H9 (cell line): ENCODE results near the gene PLEKHA8. TPM values are rescaled to one million over a fixed set of nuclear protein-coding genes. Genes with fewer than 3 reads are reported as not detected.
"Not testable (repeated sequence)": the region's sequence is repeated elsewhere in the genome, so short reads cannot be mapped to it uniquely, and the experiment has no call there.

Experiments used
- DNase-seq: peaks from one replicate; pipeline ENCODE4 v3.0.0-alpha.2; 2017
- H2AFZ ChIP-seq: one replicate; pipeline ENCODE4 v1.6.1; 2013; ENCODE audit warnings: mild to moderate bottlenecking, low read length, control low read depth, moderate library complexity
- H2AK5ac ChIP-seq: 2 replicates; pipeline ENCODE4 v1.6.1; 2013; ENCODE audit warnings: low read length, control low read depth, mixed read lengths; ENCODE audit not compliant: insufficient read length
- H2BK120ac ChIP-seq: one replicate; pipeline ENCODE4 v1.6.1; 2013; ENCODE audit warnings: low read depth, mild to moderate bottlenecking, low read length, control low read depth, inconsistent platforms; ENCODE audit not compliant: poor library complexity, severe bottlenecking
- H2BK12ac ChIP-seq: 2 replicates; pipeline ENCODE4 v1.6.1; 2013; ENCODE audit warnings: low read length, control low read depth, mixed read lengths, low read depth; ENCODE audit not compliant: insufficient read length
- H2BK15ac ChIP-seq: 2 replicates; pipeline ENCODE4 v1.6.1; 2013; ENCODE audit warnings: low read depth, low read length, control low read depth
- H2BK20ac ChIP-seq: one replicate; pipeline ENCODE4 v1.6.1; 2013; ENCODE audit warnings: low read depth, mild to moderate bottlenecking, low read length, control low read depth, inconsistent platforms; ENCODE audit not compliant: poor library complexity, severe bottlenecking
- H2BK5ac ChIP-seq: 2 replicates; pipeline ENCODE4 v1.6.1; 2013; ENCODE audit warnings: low read length, control low read depth, mixed read lengths; ENCODE audit not compliant: insufficient read length
- H3K14ac ChIP-seq: 2 replicates; pipeline ENCODE4 v1.6.1; 2013; ENCODE audit warnings: low read length, control low read depth; ENCODE audit not compliant: insufficient read depth
- H3K18ac ChIP-seq: 2 replicates; pipeline ENCODE4 v1.6.1; 2013; ENCODE audit warnings: low read depth, mild to moderate bottlenecking, mixed read lengths, low read length, control low read depth; ENCODE audit not compliant: insufficient read length
- H3K23ac ChIP-seq: 2 replicates; pipeline ENCODE4 v1.6.1; 2013; ENCODE audit warnings: low read length, control low read depth, mixed read lengths, low read depth; ENCODE audit not compliant: insufficient read length
- H3K23me2 ChIP-seq: 2 replicates; pipeline ENCODE4 v1.6.1; 2013; ENCODE audit warnings: low read depth, mild to moderate bottlenecking, mixed read lengths, low read length, control low read depth; ENCODE audit not compliant: insufficient read length, poor library complexity, severe bottlenecking
- H3K27ac ChIP-seq: 2 replicates; pipeline ENCODE4 v1.5.1; 2013; ENCODE audit warnings: low read length, control low read depth, mixed read lengths, low read depth; ENCODE audit not compliant: insufficient read length
- H3K27me3 ChIP-seq: 2 replicates; pipeline ENCODE4 v1.6.1; 2013; ENCODE audit warnings: low read length, control low read depth, inconsistent platforms; ENCODE audit not compliant: insufficient read depth
- H3K4ac ChIP-seq: 2 replicates; pipeline ENCODE4 v1.6.1; 2013; ENCODE audit warnings: low read depth, mild to moderate bottlenecking, control low read depth, inconsistent platforms, low read length, moderate library complexity
- H3K4me1 ChIP-seq: 2 replicates; pipeline ENCODE4 v1.6.1; 2013; ENCODE audit warnings: low read length, control low read depth, inconsistent platforms; ENCODE audit not compliant: insufficient read depth
- H3K4me2 ChIP-seq: 2 replicates; pipeline ENCODE4 v1.6.1; 2013; ENCODE audit warnings: low read length, control low read depth, mixed read lengths; ENCODE audit not compliant: insufficient read length, insufficient read depth
- H3K56ac ChIP-seq: 2 replicates; pipeline ENCODE4 v1.6.1; 2013; ENCODE audit warnings: low read depth, mild to moderate bottlenecking, mixed read lengths, low read length, control low read depth; ENCODE audit not compliant: insufficient read length
- H3K79me1 ChIP-seq: 2 replicates; pipeline ENCODE4 v1.6.1; 2013; ENCODE audit warnings: low read depth, mild to moderate bottlenecking, moderate library complexity, low read length, control low read depth, inconsistent platforms; ENCODE audit not compliant: insufficient read depth, poor library complexity, severe bottlenecking
- H3K79me2 ChIP-seq: 2 replicates; pipeline ENCODE4 v1.6.1; 2013; ENCODE audit warnings: low read length, control low read depth, inconsistent platforms; ENCODE audit not compliant: insufficient read depth
- H3K9ac ChIP-seq: 2 replicates; pipeline ENCODE4 v1.6.1; 2013; ENCODE audit warnings: low read length, control low read depth, mixed read lengths; ENCODE audit not compliant: insufficient read length; ENCODE audit errors: extremely low read depth
- H3K9me3 ChIP-seq: one replicate; pipeline ENCODE4 v1.6.1; 2013; ENCODE audit warnings: low read depth, low read length, inconsistent platforms; ENCODE audit not compliant: control insufficient read depth
- H3T11ph ChIP-seq: one replicate; pipeline ENCODE4 v1.6.1; 2013; ENCODE audit warnings: mild to moderate bottlenecking, low read length, control low read depth, inconsistent platforms
- H4K20me1 ChIP-seq: one replicate; pipeline ENCODE4 v1.6.1; 2013; ENCODE audit not compliant: control insufficient read depth, insufficient read length, insufficient read depth
- H4K5ac ChIP-seq: 2 replicates; pipeline ENCODE4 v1.6.1; 2013; ENCODE audit warnings: low read depth, mild to moderate bottlenecking, mixed read lengths, low read length, control low read depth; ENCODE audit not compliant: insufficient read length
- H4K8ac ChIP-seq: replicated peaks from 2 replicates; pipeline ENCODE4 v1.6.1; 2013; ENCODE audit warnings: low read length, control low read depth, mixed read lengths, low read depth; ENCODE audit not compliant: insufficient read length
- H4K91ac ChIP-seq: 2 replicates; pipeline ENCODE4 v1.6.1; 2013; ENCODE audit warnings: low read depth, mild to moderate bottlenecking, moderate library complexity, mixed read lengths, low read length, control low read depth; ENCODE audit not compliant: insufficient read length
- H3K27ac Mint-ChIP-seq, 3 experiments: 2 replicates in 2 of 3; 3 replicates in 1 of 3; pipeline ENCODE4 v1.8.0; 2020 to 2021; ENCODE audit warnings: mixed read lengths in 3 of 3, mild to moderate bottlenecking in 1 of 3, moderate library complexity in 1 of 3
- H3K27me3 Mint-ChIP-seq: 2 replicates; pipeline ENCODE4 v1.8.0; 2021; ENCODE audit warnings: low read depth, mild to moderate bottlenecking, moderate library complexity, mixed read lengths
- H3K36me3 Mint-ChIP-seq, 3 experiments: 2 replicates in 2 of 3; 3 replicates in 1 of 3; pipeline ENCODE4 v1.8.0; 2020 to 2021; ENCODE audit warnings: low read depth in 3 of 3, mixed read lengths in 3 of 3; ENCODE audit not compliant: insufficient read depth in 1 of 3
- H3K4me1 Mint-ChIP-seq, 2 experiments: 2 replicates each; pipeline ENCODE4 v1.8.0; 2020; ENCODE audit warnings: mixed read lengths in 2 of 2
- H3K4me3 Mint-ChIP-seq, 2 experiments: 2 replicates in 1 of 2; 3 replicates in 1 of 2; pipeline ENCODE4 v1.8.0; 2020 to 2021; ENCODE audit warnings: mild to moderate bottlenecking in 2 of 2, mixed read lengths in 2 of 2, moderate library complexity in 1 of 2
- H3K9me3 Mint-ChIP-seq, 2 experiments: 2 replicates in 1 of 2; 3 replicates in 1 of 2; pipeline ENCODE4 v1.8.0; 2020; ENCODE audit warnings: mild to moderate bottlenecking in 2 of 2, mixed read lengths in 2 of 2, moderate library complexity in 1 of 2
- CTCF ChIP-seq: fragments of 200-600 bp; sonication (generic); conservative IDR thresholded peaks from 3 replicates; pipeline ENCODE4 v1.8.0; 2021; ENCODE audit warnings: antibody characterized with exemption, mild to moderate bottlenecking
- whole genome bisulfite sequencing: extraction: QIAGEN DNeasy Blood & Tissue Kit; methylation state at CpG from one replicate; pipeline ENCODE4 v1.1.7; 2013; ENCODE audit warnings: missing lambda C conversion rate, low lambda C conversion rate, mixed read lengths; ENCODE audit not compliant: insufficient read length; ENCODE audit errors: extremely low coverage; 5-methylcytosine and 5-hydroxymethylcytosine counted together
- total RNA-seq: library from RNA; stranded (reverse); gene quantifications from 2 replicates; pipeline ENCODE4 v1.2.1, GENCODE V29; 2021

PLEKHA8 gene
- total RNA-seq, 1 experiment from 2014 or later: 37.0 TPM

- H3K4me2 ChIP-seq, H3K79me2 ChIP-seq, H3K27ac Mint-ChIP-seq, H2AK5ac ChIP-seq, H2BK15ac ChIP-seq, H3K9ac ChIP-seq, H3K4me1 Mint-ChIP-seq, H3K27ac ChIP-seq, H4K91ac ChIP-seq, H3K4me3 Mint-ChIP-seq, H3K23ac ChIP-seq, H3T11ph ChIP-seq, H3K18ac ChIP-seq, H4K8ac ChIP-seq, H3K9me3 Mint-ChIP-seq, H2BK12ac ChIP-seq, H2AFZ ChIP-seq, H3K27me3 Mint-ChIP-seq, DNase-seq, H3K14ac ChIP-seq, H4K5ac ChIP-seq, H2BK120ac ChIP-seq, H2BK5ac ChIP-seq, H3K56ac ChIP-seq, H4K20me1 ChIP-seq, H3K4me1 ChIP-seq, H3K9me3 ChIP-seq, H3K79me1 ChIP-seq, H2BK20ac ChIP-seq, H3K27me3 ChIP-seq, H3K4ac ChIP-seq, H3K23me2 ChIP-seq: not testable (repeated sequence)
- H3K36me3 Mint-ChIP-seq: peaks cover 31 to 55% (median 51%) of the 10 kb centered on the region in 3 experiments
- no CpG with 5 or more reads among the region's 3 CpGs for WGBS
- peak; percentile 66 for TF ChIP-seq CTCF
Measured at GRCh38 chr7:30061786-30062185, 33.6 kb downstream of the PLEKHA8 start.
